PFSK-1 (cell line): Measurements from ENCODE around the gene RALB.

Experiments used
- FOXP2 ChIP-seq: optimal IDR thresholded peaks from 2 replicates; pipeline ENCODE3; 2011; ENCODE audit warnings: borderline replicate concordance, control low read depth, inconsistent platforms; ENCODE audit not compliant: insufficient read depth; ENCODE audit errors: extremely low read length, extremely low read depth
- POLR2AphosphoS5 ChIP-seq: IDR thresholded peaks from 2 replicates; pipeline ENCODE4 v1.6.1; 2012; ENCODE audit warnings: low read depth, mild to moderate bottlenecking, control low read depth, low read length, moderate library complexity
- REST ChIP-seq, 2 experiments: IDR thresholded peaks; 2 replicates each; pipeline versions ENCODE4 v1.6.1 to v1.8.0; 2011 to 2012; ENCODE audit warnings: low read depth in 2 of 2, low read length in 2 of 2, control low read depth in 1 of 2, inconsistent platforms in 1 of 2, mild to moderate bottlenecking in 1 of 2, moderate library complexity in 1 of 2; ENCODE audit not compliant: insufficient read depth in 1 of 2
- SIN3A ChIP-seq: IDR thresholded peaks from 2 replicates; pipeline ENCODE4 v1.6.1; 2012; ENCODE audit warnings: mild to moderate bottlenecking, low read length, moderate library complexity, borderline replicate concordance; ENCODE audit not compliant: insufficient read depth
- TAF1 ChIP-seq: IDR thresholded peaks from 2 replicates; pipeline ENCODE4 v1.6.1; 2012; ENCODE audit warnings: low read length, control low read depth, borderline replicate concordance; ENCODE audit not compliant: insufficient read depth

GRCh38 chr2:120244656-120245519, 7.8 kb upstream of the RALB start:
- no peak for TF ChIP-seq POLR2AphosphoS5
- TF ChIP-seq REST (IDR thresholded peaks at IDR 0.05; ENCODE audit: insufficient read depth in 1 of 2, low read depth in 2 of 2, low read length in 2 of 2): no peak
- no peak for TF ChIP-seq SIN3A
- no peak for TF ChIP-seq TAF1
- no peak for TF ChIP-seq FOXP2
